Breast epithelium (tissue), 3 donors: ENCODE measurements around the gene CCDC102A.

Experiments
- POLR2AphosphoS5 ChIP-seq, 3 donors: sonication (generic); formaldehyde crosslinking; IDR thresholded peaks; one replicate each; pipeline ENCODE4 v1.6.1; 2017; ENCODE audit warnings: antibody characterized with exemption in 3 of 3
- TF ChIP-seq, protein P1 (sequence below), 3 donors: fragments of 450-650 bp; IDR thresholded peaks; one replicate each; pipeline ENCODE4 v1.5.1; 2016 to 2017; ENCODE audit warnings: antibody characterized with exemption in 3 of 3, mild to moderate bottlenecking in 3 of 3, moderate library complexity in 3 of 3

GRCh38 chr16:57493767-57494166, 42.6 kb downstream of the CCDC102A start:
- TF ChIP-seq, protein P1, sequence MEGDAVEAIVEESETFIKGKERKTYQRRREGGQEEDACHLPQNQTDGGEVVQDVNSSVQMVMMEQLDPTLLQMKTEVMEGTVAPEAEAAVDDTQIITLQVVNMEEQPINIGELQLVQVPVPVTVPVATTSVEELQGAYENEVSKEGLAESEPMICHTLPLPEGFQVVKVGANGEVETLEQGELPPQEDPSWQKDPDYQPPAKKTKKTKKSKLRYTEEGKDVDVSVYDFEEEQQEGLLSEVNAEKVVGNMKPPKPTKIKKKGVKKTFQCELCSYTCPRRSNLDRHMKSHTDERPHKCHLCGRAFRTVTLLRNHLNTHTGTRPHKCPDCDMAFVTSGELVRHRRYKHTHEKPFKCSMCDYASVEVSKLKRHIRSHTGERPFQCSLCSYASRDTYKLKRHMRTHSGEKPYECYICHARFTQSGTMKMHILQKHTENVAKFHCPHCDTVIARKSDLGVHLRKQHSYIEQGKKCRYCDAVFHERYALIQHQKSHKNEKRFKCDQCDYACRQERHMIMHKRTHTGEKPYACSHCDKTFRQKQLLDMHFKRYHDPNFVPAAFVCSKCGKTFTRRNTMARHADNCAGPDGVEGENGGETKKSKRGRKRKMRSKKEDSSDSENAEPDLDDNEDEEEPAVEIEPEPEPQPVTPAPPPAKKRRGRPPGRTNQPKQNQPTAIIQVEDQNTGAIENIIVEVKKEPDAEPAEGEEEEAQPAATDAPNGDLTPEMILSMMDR (IDR thresholded peaks at IDR 0.05) = no peak
- no peak for TF ChIP-seq POLR2AphosphoS5 (IDR thresholded peaks at IDR 0.05)
